Tongue (tissue), 2 donors: Measurements from ENCODE around the gene TUBGCP3. TPM values are rescaled to one million over a fixed set of nuclear protein-coding genes. Genes with fewer than 3 reads are reported as not detected.

Source experiments
- DNase-seq: peaks from one replicate; pipeline ENCODE4 v3.0.0-alpha.2; 2015
- total RNA-seq: library from RNA; depleted of rRNA; stranded (reverse); fragments of >200 nt; gene quantifications from one replicate; pipeline ENCODE4 v1.2.3, GENCODE V29; 2014

The TUBGCP3 gene
- total RNA-seq, 1 donor from 2014 or later, result 37.0 TPM

- no peak for DNase-seq
These were observed 106.5 kb downstream of the TUBGCP3 start for GRCh38 chr13:112481458-112481857.

- DNase-seq, result no peak
These were observed 108.6 kb downstream of the TUBGCP3 start for GRCh38 chr13:112479389-112479788.

GRCh38 chr13:112477070-112477619, 110.8 kb downstream of the TUBGCP3 start:
- DNase-seq, result no peak

GRCh38 chr13:112475889-112476288, 112.1 kb downstream of the TUBGCP3 start:
- DNase-seq, result no peak

GRCh38 chr13:112474869-112475268, 113.1 kb downstream of the TUBGCP3 start:
- DNase-seq, result no peak

GRCh38 chr13:112473818-112474217, 114.1 kb downstream of the TUBGCP3 start:
- DNase-seq, result no peak

GRCh38 chr13:112469071-112469745, 118.7 kb downstream of the TUBGCP3 start:
- no peak for DNase-seq

- no peak for DNase-seq
These were observed 119.9 kb downstream of the TUBGCP3 start for GRCh38 chr13:112468069-112468468.

- DNase-seq, result no peak
These were observed 120.7 kb downstream of the TUBGCP3 start for GRCh38 chr13:112467236-112467635.

GRCh38 chr13:112466132-112467058, 121.6 kb downstream of the TUBGCP3 start:
- no peak for DNase-seq

- no peak for DNase-seq
These were observed 122.5 kb downstream of the TUBGCP3 start for GRCh38 chr13:112465251-112466131.

GRCh38 chr13:112464720-112465119, 123.2 kb downstream of the TUBGCP3 start:
- DNase-seq, result no peak

- DNase-seq, result no peak
These were observed 125.5 kb downstream of the TUBGCP3 start for GRCh38 chr13:112462408-112462807.

- DNase-seq, result no peak
These were observed 130.5 kb downstream of the TUBGCP3 start for GRCh38 chr13:112457485-112457884.

- DNase-seq, result no peak
These were observed 130.9 kb downstream of the TUBGCP3 start for GRCh38 chr13:112457081-112457480.

- no peak for DNase-seq
These were observed 131.6 kb downstream of the TUBGCP3 start for GRCh38 chr13:112456138-112457056.

- no peak for DNase-seq
These were observed 132.4 kb downstream of the TUBGCP3 start for GRCh38 chr13:112455476-112456059.

- DNase-seq, result no peak
These were observed 133.2 kb downstream of the TUBGCP3 start for GRCh38 chr13:112454648-112455334.

- DNase-seq, result no peak
These were observed 133.9 kb downstream of the TUBGCP3 start for GRCh38 chr13:112453874-112454647.
